SK-N-SH treated with all-trans-retinoic acid at 6 μM for 48 hours (cell line): ENCODE results near the gene PDGFRB.

Experiments
- BACH2 ChIP-seq: fragments of 250-450 bp; sonication (Bioruptor Pico); IDR thresholded peaks from 2 replicates; pipeline ENCODE4 v1.9.0; 2021; ENCODE audit warnings: mild to moderate bottlenecking, borderline replicate concordance
- PATZ1 ChIP-seq: fragments of 250-450 bp; sonication (Bioruptor Pico); IDR thresholded peaks from 2 replicates; pipeline ENCODE4 v1.8.0; 2020; ENCODE audit warnings: mild to moderate bottlenecking, moderate library complexity, borderline replicate concordance
- PPARA ChIP-seq: fragments of 250-450 bp; sonication (Bioruptor Pico); IDR thresholded peaks from 2 replicates; pipeline ENCODE4 v1.5.0; 2020; ENCODE audit warnings: mild to moderate bottlenecking, borderline replicate concordance
- SNAI2 ChIP-seq: fragments of 250-450 bp; sonication (Bioruptor Pico); IDR thresholded peaks from 2 replicates; pipeline ENCODE4 v1.5.0; 2020; ENCODE audit warnings: mild to moderate bottlenecking, moderate library complexity
- TCF4 ChIP-seq: fragments of 250-450 bp; sonication (Bioruptor Pico); IDR thresholded peaks from 2 replicates; pipeline ENCODE4 v1.8.0; 2021; ENCODE audit warnings: mild to moderate bottlenecking, moderate library complexity, borderline replicate concordance
- TOX ChIP-seq: fragments of 250-450 bp; sonication (Bioruptor Pico); IDR thresholded peaks from 2 replicates; pipeline ENCODE4 v1.8.0; 2021; ENCODE audit warnings: mild to moderate bottlenecking, moderate library complexity, borderline replicate concordance
- TSHZ2 ChIP-seq: fragments of 250-450 bp; sonication (Bioruptor Pico); IDR thresholded peaks from 2 replicates; pipeline ENCODE4 v1.5.0; 2020; ENCODE audit warnings: mild to moderate bottlenecking, moderate library complexity
- ZFP3 ChIP-seq: fragments of 250-450 bp; sonication (Bioruptor Pico); IDR thresholded peaks from 2 replicates; pipeline ENCODE4 v1.5.0; 2020; ENCODE audit warnings: mild to moderate bottlenecking, moderate library complexity
- ZFP30 ChIP-seq: fragments of 450-650 bp; formaldehyde crosslinking; IDR thresholded peaks from 2 replicates; pipeline ENCODE4 v1.5.0; 2022; ENCODE audit warnings: mild to moderate bottlenecking, moderate library complexity
- TF ChIP-seq, protein P1 (sequence below): fragments of 250-450 bp; sonication (Bioruptor Pico); IDR thresholded peaks from 2 replicates; pipeline ENCODE4 v1.5.1; 2020; ENCODE audit warnings: low read depth, mild to moderate bottlenecking, moderate library complexity

GRCh38 chr5:150167512-150167850 lies 11.8 kb upstream of the PDGFRB start:
- TF ChIP-seq PPARA, result no peak
- TF ChIP-seq ZFP30 (CRISPR knock-in tag), result no peak
- TF ChIP-seq PATZ1, result no peak
- TF ChIP-seq, protein P1, sequence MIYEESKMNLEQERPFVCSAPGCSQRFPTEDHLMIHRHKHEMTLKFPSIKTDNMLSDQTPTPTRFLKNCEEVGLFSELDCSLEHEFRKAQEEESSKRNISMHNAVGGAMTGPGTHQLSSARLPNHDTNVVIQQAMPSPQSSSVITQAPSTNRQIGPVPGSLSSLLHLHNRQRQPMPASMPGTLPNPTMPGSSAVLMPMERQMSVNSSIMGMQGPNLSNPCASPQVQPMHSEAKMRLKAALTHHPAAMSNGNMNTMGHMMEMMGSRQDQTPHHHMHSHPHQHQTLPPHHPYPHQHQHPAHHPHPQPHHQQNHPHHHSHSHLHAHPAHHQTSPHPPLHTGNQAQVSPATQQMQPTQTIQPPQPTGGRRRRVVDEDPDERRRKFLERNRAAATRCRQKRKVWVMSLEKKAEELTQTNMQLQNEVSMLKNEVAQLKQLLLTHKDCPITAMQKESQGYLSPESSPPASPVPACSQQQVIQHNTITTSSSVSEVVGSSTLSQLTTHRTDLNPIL (CRISPR knock-in tag), result no peak
- no peak for TF ChIP-seq TCF4 (CRISPR knock-in tag)
- no peak for TF ChIP-seq SNAI2 (CRISPR knock-in tag)
- TF ChIP-seq ZFP3 (CRISPR knock-in tag), result no peak
- TF ChIP-seq TOX (CRISPR knock-in tag), result no peak
- TF ChIP-seq BACH2 (CRISPR knock-in tag), result no peak
- TF ChIP-seq TSHZ2, result no peak
